Loucy (cell line): ENCODE measurements around the gene FGFBP1.

Experiments
- EZH2phosphoT487 ChIP-seq: fragments of 200-600 bp; IDR thresholded peaks from 2 replicates; pipeline ENCODE4 v1.6.1; 2018; ENCODE audit warnings: antibody characterized with exemption, mild to moderate bottlenecking, moderate library complexity, borderline replicate concordance
- TF ChIP-seq, protein P1 (sequence below): fragments of 200-600 bp; sonication (generic); conservative IDR thresholded peaks from 2 replicates; pipeline ENCODE4 v1.5.1; 2014; ENCODE audit warnings: mild to moderate bottlenecking, antibody characterized with exemption, low read length

- TF ChIP-seq, protein P1, sequence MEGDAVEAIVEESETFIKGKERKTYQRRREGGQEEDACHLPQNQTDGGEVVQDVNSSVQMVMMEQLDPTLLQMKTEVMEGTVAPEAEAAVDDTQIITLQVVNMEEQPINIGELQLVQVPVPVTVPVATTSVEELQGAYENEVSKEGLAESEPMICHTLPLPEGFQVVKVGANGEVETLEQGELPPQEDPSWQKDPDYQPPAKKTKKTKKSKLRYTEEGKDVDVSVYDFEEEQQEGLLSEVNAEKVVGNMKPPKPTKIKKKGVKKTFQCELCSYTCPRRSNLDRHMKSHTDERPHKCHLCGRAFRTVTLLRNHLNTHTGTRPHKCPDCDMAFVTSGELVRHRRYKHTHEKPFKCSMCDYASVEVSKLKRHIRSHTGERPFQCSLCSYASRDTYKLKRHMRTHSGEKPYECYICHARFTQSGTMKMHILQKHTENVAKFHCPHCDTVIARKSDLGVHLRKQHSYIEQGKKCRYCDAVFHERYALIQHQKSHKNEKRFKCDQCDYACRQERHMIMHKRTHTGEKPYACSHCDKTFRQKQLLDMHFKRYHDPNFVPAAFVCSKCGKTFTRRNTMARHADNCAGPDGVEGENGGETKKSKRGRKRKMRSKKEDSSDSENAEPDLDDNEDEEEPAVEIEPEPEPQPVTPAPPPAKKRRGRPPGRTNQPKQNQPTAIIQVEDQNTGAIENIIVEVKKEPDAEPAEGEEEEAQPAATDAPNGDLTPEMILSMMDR: no peak
- TF ChIP-seq EZH2phosphoT487: no peak
Observed at GRCh38 chr4:15912236-15912635, 26.3 kb downstream of the FGFBP1 start.
